Subcutaneous abdominal adipose tissue (tissue), 5 donors: ENCODE results near the gene MED14.
A peak's percentile ranks its signal among the peaks of the same experiment; 100 is the strongest.

Experiments
- H3K27ac ChIP-seq: one replicate; pipeline ENCODE4 v1.7.0; 2013; ENCODE audit warnings: low read depth, mild to moderate bottlenecking, inconsistent platforms, low read length, moderate library complexity
- H3K27me3 ChIP-seq, 5 donors: one replicate each; pipeline ENCODE4 v1.7.0; 2013; ENCODE audit warnings: low read length in 5 of 5, inconsistent platforms in 1 of 5; ENCODE audit not compliant: control insufficient read depth in 5 of 5, insufficient read depth in 4 of 5
- H3K36me3 ChIP-seq, 5 donors: one replicate each; pipeline ENCODE4 v1.7.0; 2013; ENCODE audit warnings: low read length in 5 of 5; ENCODE audit not compliant: control insufficient read depth in 5 of 5, insufficient read depth in 5 of 5
- H3K4me1 ChIP-seq, 5 donors: one replicate each; pipeline ENCODE4 v1.7.0; 2013; ENCODE audit warnings: low read length in 5 of 5, mild to moderate bottlenecking in 3 of 5, moderate library complexity in 1 of 5; ENCODE audit not compliant: control insufficient read depth in 5 of 5, insufficient read depth in 5 of 5
- H3K4me3 ChIP-seq, 5 donors: one replicate each; pipeline ENCODE4 v1.7.0; 2013; ENCODE audit warnings: low read length in 5 of 5, low read depth in 1 of 5
- H3K9ac ChIP-seq, 5 donors: one replicate each; pipeline ENCODE4 v1.7.0; 2013; ENCODE audit warnings: low read length in 5 of 5, mild to moderate bottlenecking in 4 of 5, moderate library complexity in 3 of 5
- H3K9me3 ChIP-seq, 5 donors: one replicate each; pipeline ENCODE4 v1.7.0; 2013; ENCODE audit warnings: low read length in 5 of 5; ENCODE audit not compliant: control insufficient read depth in 5 of 5
- donor health status: healthy.
- donor health status: healthy.
- donor health status: healthy.
- donor health status: healthy.
- donor health status: healthy.

Gene MED14

DNA sequence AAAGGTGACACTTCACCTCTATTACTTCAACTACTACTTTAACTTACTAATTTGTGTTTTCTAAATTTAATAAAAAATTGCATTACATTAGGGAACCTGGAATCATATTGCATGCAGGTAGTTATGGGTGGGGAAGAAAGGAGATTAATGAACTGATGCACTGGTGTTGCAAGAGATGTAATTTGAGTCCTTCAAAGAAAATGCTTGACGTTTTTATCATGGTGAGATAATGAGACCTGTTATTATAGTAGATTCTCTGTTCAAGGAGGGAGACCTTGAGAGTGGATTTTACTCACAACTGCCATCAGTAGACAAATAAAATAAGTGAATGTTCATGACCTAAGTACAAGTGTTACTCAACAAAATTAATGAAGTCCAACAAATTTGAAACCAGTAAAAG, 26.4 kb upstream of the MED14 start:
- Histone ChIP-seq H3K27me3 (peaks cover 0 to 14% (median 10%) of the 10 kb centered on the region in 5 donors), H3K9ac (no peak overlapping the region), H3K27ac (no peak overlapping the region), H3K4me3 (no peak overlapping the region), H3K36me3 (no peaks in the 10 kb centered on the region), H3K9me3 (peaks cover 0 to 4% (median 0%) of the 10 kb centered on the region in 5 donors), H3K4me1 (no peaks in the 10 kb centered on the region)

- Histone ChIP-seq H3K27me3 (peaks cover 7 to 26% (median 23%) of the 10 kb centered on the region in 5 donors), H3K9me3 (no peaks in the 10 kb centered on the region), H3K9ac (no peak overlapping the region), H3K36me3 (no peaks in the 10 kb centered on the region), H3K27ac (no peak overlapping the region), H3K4me3 (no peak overlapping the region), H3K4me1 (peaks cover 2 to 14% (median 13%) of the 10 kb centered on the region in 5 donors)
These were observed 24.0 kb upstream of the MED14 start for GRCh38 chrX:40759374-40759773.

GRCh38 chrX:40757058-40757457, 21.7 kb upstream of the MED14 start:
- Histone ChIP-seq H3K9me3 (peaks cover 0 to 8% (median 3%) of the 10 kb centered on the region in 5 donors), H3K27me3 (peaks cover 7 to 26% (median 23%) of the 10 kb centered on the region in 5 donors), H3K4me3 (no peak overlapping the region), H3K4me1 (peaks cover 2 to 14% (median 13%) of the 10 kb centered on the region in 5 donors), H3K27ac (no peak overlapping the region), H3K36me3 (no peaks in the 10 kb centered on the region), H3K9ac (no peak overlapping the region)

GRCh38 chrX:40755291-40756249, 20.2 kb upstream of the MED14 start:
- Histone ChIP-seq H3K4me1 (peaks cover 2 to 14% (median 13%) of the 10 kb centered on the region in 5 donors), H3K9ac (no peak overlapping the region), H3K27ac (peak overlapping the region; percentile 29), H3K4me3 (no peak overlapping the region), H3K27me3 (peaks cover 2 to 25% (median 18%) of the 10 kb centered on the region in 5 donors), H3K36me3 (no peaks in the 10 kb centered on the region), H3K9me3 (peaks cover 0 to 11% (median 5%) of the 10 kb centered on the region in 5 donors)

DNA sequence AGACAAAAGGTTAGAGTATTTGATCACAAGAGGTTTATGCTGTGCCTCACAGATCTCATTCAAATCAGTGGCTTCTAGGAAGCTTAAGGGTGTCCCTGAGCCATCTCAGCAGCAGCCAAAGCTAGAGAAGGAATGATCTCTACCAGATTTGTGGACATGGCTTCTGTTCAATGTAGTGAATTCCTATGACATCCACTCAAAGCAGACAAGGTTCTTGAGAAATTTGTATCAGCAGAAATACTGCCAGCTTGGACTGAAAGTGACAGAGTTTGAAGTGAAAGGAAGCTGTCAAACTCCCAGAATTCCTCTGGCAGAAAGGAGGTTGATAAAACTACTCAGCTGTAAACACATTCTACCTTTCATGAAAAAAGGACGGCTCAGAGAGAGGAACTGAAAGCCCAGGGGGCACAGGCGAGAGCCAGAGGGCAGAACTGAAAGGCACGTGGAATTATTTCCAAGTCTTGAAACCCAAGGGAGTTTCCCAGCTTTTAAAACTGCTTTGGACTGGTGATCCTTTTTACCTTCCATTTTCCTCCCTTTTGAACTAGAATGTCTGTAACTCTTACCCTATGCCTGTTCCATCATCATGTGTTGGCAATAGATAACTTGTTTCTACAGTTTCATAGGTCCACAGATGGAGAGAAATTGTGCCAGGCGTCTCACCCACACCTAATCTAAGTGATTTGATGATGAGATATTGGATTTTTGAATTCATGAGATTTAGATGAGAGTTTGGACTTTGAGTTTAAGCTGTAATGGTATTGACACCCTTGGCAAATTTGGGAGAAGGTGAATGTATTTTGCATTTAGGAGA, 14.5 kb upstream of the MED14 start:
- H3K4me1 ChIP-seq, result peaks cover 0 to 8% (median 4%) of the 10 kb centered on the region in 5 donors
- H3K9me3 ChIP-seq, result peaks cover 0 to 11% (median 5%) of the 10 kb centered on the region in 5 donors
- H3K27ac ChIP-seq, result peak overlapping the region; percentile 5
- peak overlapping the region in 2 of 5 donors; percentile 2 to 34 for H3K9ac ChIP-seq
- no peaks in the 10 kb centered on the region for H3K36me3 ChIP-seq
- peaks cover 0 to 8% (median 7%) of the 10 kb centered on the region in 5 donors for H3K27me3 ChIP-seq
- peak overlapping the region in 2 of 5 donors; percentile 2 to 36 for H3K4me3 ChIP-seq

DNA sequence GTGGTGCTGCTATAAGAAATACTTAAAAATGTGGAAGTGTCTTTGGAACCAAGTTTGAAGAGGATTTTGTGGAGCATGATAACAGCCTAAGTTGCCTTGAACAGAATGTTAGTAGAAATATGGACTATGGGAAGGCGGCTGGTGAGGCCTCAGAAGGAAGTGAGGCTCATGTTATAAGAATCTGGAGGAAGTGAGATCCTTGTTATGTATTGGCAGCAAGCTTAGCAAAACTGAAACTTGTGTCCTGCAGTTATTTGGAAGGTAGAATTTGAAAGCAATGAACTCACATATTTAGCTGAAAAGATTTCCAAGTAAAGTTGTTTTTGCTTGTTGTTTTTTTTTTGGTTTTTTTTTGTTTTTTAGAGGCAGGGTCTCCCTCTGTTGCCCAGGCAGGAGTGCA, 13.6 kb upstream of the MED14 start:
- Histone ChIP-seq H3K4me3 (no peak overlapping the region), H3K4me1 (peaks cover 0 to 8% (median 4%) of the 10 kb centered on the region in 5 donors), H3K27me3 (peaks cover 0 to 9% (median 6%) of the 10 kb centered on the region in 5 donors), H3K9ac (no peak overlapping the region), H3K9me3 (peaks cover 0 to 11% (median 5%) of the 10 kb centered on the region in 5 donors), H3K27ac (no peak overlapping the region), H3K36me3 (no peaks in the 10 kb centered on the region)

DNA sequence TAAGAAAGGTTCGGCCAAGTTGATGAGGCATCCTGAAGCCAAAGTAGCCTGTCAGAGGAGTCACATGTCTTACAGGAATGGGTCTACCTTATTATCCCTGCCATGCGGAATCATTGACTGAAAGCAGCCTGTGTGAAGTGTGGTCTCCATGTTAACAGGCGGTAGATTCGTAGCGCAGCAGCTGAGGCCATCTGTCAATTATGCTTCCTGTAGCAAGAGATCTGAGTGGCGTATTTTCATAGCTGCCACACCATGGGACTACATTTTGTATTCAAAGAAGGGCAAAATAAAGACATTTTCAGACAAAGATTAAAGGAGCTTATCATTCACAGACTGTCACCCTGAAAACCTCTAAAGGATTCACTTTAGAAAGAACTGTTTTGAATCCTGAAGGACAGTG, 11.2 kb upstream of the MED14 start:
- no peak overlapping the region for H3K27ac ChIP-seq
- H3K27me3 ChIP-seq, result peaks cover 0 to 16% (median 7%) of the 10 kb centered on the region in 5 donors
- H3K4me1 ChIP-seq, result peaks cover 0 to 8% (median 4%) of the 10 kb centered on the region in 5 donors
- H3K36me3 ChIP-seq, result no peaks in the 10 kb centered on the region
- no peak overlapping the region for H3K4me3 ChIP-seq
- H3K9ac ChIP-seq, result no peak overlapping the region
- no peaks in the 10 kb centered on the region for H3K9me3 ChIP-seq

- Histone ChIP-seq H3K4me1 (peaks cover 7 to 31% (median 24%) of the 10 kb centered on the region in 5 donors), H3K9me3 (no peaks in the 10 kb centered on the region), H3K27ac (peak overlapping the region; percentile 89), H3K9ac (peak overlapping the region; percentile 78 to 87 (median 84)), H3K36me3 (no peaks in the 10 kb centered on the region), H3K27me3 (peaks cover 0 to 9% (median 0%) of the 10 kb centered on the region in 5 donors), H3K4me3 (peak overlapping the region; percentile 78 to 90 (median 86))
These were observed 796 bp upstream of the MED14 start for GRCh38 chrX:40736170-40736505.

- Histone ChIP-seq H3K9ac (peak overlapping the region; percentile 4 to 69 (median 31)), H3K4me3 (peak overlapping the region; percentile 73 to 90 (median 82)), H3K27ac (peak overlapping the region; percentile 89), H3K4me1 (peaks cover 7 to 36% (median 31%) of the 10 kb centered on the region in 5 donors), H3K27me3 (peaks cover 0 to 14% (median 3%) of the 10 kb centered on the region in 5 donors), H3K9me3 (no peaks in the 10 kb centered on the region), H3K36me3 (no peaks in the 10 kb centered on the region)
These were observed 394 bp downstream of the MED14 start for GRCh38 chrX:40734971-40735324.
